Measurements from ENCODE around the gene TMEM18.
"Not testable (repeated sequence)": the region's sequence is repeated elsewhere in the genome, so short reads cannot be mapped to it uniquely, and the experiment has no call there.

TMEM18 gene

GRCh38 chr2:693606-694005 lies 16.4 kb upstream of the TMEM18 start:
- no peak for DNase-seq (ENCODE audit: low read depth)

- no peak for DNase-seq (ENCODE audit: low read depth)
Observed at GRCh38 chr2:692767-693166, 15.6 kb upstream of the TMEM18 start.

- DNase-seq (ENCODE audit: low read depth) = no peak
Observed at GRCh38 chr2:691821-692761, 14.9 kb upstream of the TMEM18 start.

- no peak for DNase-seq (ENCODE audit: low read depth)
Observed at GRCh38 chr2:690799-691198, 13.6 kb upstream of the TMEM18 start.

GRCh38 chr2:689877-690510 lies 12.8 kb upstream of the TMEM18 start:
- no peak for DNase-seq (ENCODE audit: low read depth)

GRCh38 chr2:689237-689636 lies 12.0 kb upstream of the TMEM18 start:
- no peak for DNase-seq (ENCODE audit: low read depth)

GRCh38 chr2:688504-689076 lies 11.4 kb upstream of the TMEM18 start:
- no peak for DNase-seq (ENCODE audit: low read depth)

- DNase-seq (ENCODE audit: low read depth) = no peak
Observed at GRCh38 chr2:685421-685820, 8.2 kb upstream of the TMEM18 start.

- DNase-seq (ENCODE audit: low read depth) = not testable (repeated sequence)
Observed at GRCh38 chr2:684913-685312, 7.7 kb upstream of the TMEM18 start.

GRCh38 chr2:682226-682625 lies 5.0 kb upstream of the TMEM18 start:
- DNase-seq (ENCODE audit: low read depth) = no peak

GRCh38 chr2:681312-681711 lies 4.1 kb upstream of the TMEM18 start:
- DNase-seq (ENCODE audit: low read depth) = no peak

- DNase-seq (ENCODE audit: low read depth) = no peak
Observed at GRCh38 chr2:680496-680895, 3.3 kb upstream of the TMEM18 start.

- DNase-seq (ENCODE audit: low read depth) = no peak
Observed at GRCh38 chr2:678964-679363, 1.8 kb upstream of the TMEM18 start.

- DNase-seq (ENCODE audit: low read depth) = no peak
Observed at GRCh38 chr2:677959-678550, 849 bp upstream of the TMEM18 start.

GRCh38 chr2:676647-677055 lies 555 bp downstream of the TMEM18 start:
- no peak for DNase-seq (ENCODE audit: low read depth)

GRCh38 chr2:675982-676646 lies 1.1 kb downstream of the TMEM18 start:
- no peak for DNase-seq (ENCODE audit: low read depth)

- no peak for DNase-seq (ENCODE audit: low read depth)
Observed at GRCh38 chr2:675460-675859, 1.7 kb downstream of the TMEM18 start.

GRCh38 chr2:675051-675450 lies 2.2 kb downstream of the TMEM18 start:
- no peak for DNase-seq (ENCODE audit: low read depth)

- no peak for DNase-seq (ENCODE audit: low read depth)
Observed at GRCh38 chr2:674321-674985, 2.8 kb downstream of the TMEM18 start.

GRCh38 chr2:673615-674320 lies 3.4 kb downstream of the TMEM18 start:
- no peak for DNase-seq (ENCODE audit: low read depth)

GRCh38 chr2:673016-673415 lies 4.2 kb downstream of the TMEM18 start:
- no peak for DNase-seq (ENCODE audit: low read depth)

Measured in stimulated activated CD4-positive, alpha-beta T cell treated with anti-CD3 and anti-CD28 coated beads, Interleukin-2, amount 100 ng/mL, for 4 hours (primary cell).